ENCODE measurements around the gene MYO18A. TPM values are rescaled to one million over a fixed set of nuclear protein-coding genes. Genes with fewer than 3 reads are reported as not detected.
A peak's percentile ranks its signal among the peaks of the same experiment; 100 is the strongest.

MYO18A gene
- total RNA-seq, 1 experiment from 2014 or later, result 13.5 TPM

DNA sequence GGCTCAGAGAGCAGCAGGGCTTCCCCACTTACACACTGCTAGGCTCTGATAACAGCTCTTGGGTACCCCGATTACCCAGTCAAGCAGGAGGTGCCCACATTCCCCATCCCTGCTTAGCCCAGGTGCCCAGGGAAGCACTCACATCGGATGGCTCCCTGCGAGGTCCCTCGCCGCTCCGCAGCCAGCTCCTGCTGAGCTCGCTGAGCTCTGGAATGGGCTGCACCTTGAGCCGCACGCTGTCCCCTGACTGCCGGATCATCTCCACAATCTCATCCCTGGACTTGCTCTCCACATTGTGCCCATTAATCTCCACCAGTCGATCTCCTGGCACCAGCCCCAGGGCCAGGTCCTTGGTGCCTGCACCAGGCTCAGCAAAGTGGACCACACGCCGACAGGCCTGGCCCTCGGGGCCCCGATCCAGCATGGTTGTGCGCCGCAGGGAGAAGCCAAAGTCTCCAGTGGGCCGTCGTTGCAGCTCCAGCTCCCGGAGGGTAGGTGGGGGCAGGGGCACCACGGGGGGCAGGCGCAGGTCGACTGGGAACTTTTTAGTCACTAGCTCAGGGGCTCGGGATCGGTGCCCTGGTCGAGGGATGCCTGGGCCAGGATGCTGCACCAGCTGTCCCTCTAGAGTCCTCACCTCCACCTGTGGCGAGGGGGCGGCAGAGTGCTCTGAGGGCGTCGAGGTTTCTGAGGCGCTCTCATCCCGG, 14.2 kb downstream of the MYO18A start:
- no peak overlapping the region for H3K4me3 ChIP-seq (ENCODE audit: insufficient read depth, low read depth, low read length)
- H3K27me3 ChIP-seq (ENCODE audit: control insufficient read depth, insufficient read depth, low read length), result no peaks in the 10 kb centered on the region
- DNase-seq, result peak; percentile 65

GRCh38 chr17:29165261-29165660, 14.9 kb downstream of the MYO18A start:
- Histone ChIP-seq H3K27me3 (ENCODE audit: control insufficient read depth, insufficient read depth, low read length) (no peaks in the 10 kb centered on the region), H3K36me3 (replicated peaks; ENCODE audit: control insufficient read depth, insufficient read depth, low read length) (peaks cover 4% of the 10 kb centered on the region), H3K4me3 (ENCODE audit: insufficient read depth, low read depth, low read length) (no peak overlapping the region)
- no peak for DNase-seq

More for the DNA sequence above, 14.2 kb downstream of the MYO18A start:
- H3K36me3 ChIP-seq (replicated peaks; ENCODE audit: control insufficient read depth, insufficient read depth, low read length), result peaks cover 4% of the 10 kb centered on the region

GRCh38 chr17:29163563-29163962, 16.6 kb downstream of the MYO18A start:
- Histone ChIP-seq H3K36me3 (replicated peaks; ENCODE audit: control insufficient read depth, insufficient read depth, low read length) (peaks cover 4% of the 10 kb centered on the region), H3K4me3 (ENCODE audit: insufficient read depth, low read depth, low read length) (no peak overlapping the region), H3K27me3 (ENCODE audit: control insufficient read depth, insufficient read depth, low read length) (no peaks in the 10 kb centered on the region)
- no peak for DNase-seq

DNA sequence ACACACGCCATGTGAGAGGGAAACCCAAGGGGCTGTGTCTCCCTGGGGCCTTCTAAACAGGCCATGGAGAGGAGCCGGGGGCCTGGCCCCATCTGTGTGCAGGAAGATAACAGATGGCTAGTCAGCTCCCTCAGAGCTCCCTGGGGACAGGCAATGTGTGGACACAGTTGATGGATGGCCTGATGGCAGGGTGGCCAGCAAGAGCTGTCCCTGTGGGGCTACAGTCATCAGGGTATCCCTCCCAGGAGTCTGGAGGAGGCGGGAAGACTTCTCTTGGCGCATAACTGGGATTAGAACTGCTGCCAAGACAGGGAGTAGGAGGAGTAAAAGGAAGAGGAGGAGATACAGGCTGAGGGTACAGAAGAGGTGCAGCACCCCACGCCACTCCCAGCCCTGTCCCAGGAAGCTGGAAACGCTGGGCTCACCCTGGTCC, 17.3 kb downstream of the MYO18A start:
- no peaks in the 10 kb centered on the region for H3K27me3 ChIP-seq (ENCODE audit: control insufficient read depth, insufficient read depth, low read length)
- DNase-seq, result no peak

DNA sequence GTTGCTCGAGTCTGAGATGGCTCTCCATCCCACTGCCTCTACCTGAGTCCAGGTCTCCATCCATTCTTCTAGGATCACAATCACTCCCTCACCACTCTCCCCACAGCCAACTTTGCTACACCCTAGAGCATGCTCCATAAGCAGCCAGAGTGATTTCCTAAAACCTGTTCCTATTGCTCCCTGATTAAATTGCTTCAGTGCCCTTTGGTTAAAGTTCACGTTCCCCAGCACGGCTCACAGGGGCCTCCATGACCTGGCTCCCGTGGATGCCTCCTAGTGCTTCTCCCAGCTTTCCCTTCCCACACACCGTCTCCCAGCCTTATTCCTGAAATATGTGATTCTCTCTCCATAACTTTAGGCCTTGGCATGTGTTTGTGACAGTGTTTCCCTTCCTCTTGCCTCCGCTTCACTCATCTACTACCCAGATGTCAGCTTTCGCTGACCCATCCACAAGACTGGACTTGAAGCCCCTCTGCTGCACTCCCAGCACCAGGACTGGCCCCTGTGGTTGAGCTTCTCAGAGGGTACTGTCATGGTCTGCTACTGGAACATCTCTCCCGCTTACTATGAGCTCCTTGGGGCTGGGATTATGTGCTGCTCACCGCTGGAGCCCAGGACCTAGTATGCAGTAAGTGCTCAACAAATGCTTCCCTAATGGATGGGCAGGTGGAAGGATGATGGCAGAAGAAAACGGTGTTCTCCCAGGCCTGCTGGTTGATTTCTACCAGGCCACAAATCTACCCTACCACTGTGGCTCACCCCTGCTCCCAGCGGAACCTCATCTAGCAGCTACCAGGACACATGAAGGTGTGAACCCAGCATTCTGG, 17.9 kb downstream of the MYO18A start:
- H3K27me3 ChIP-seq (ENCODE audit: control insufficient read depth, insufficient read depth, low read length), result no peaks in the 10 kb centered on the region
- DNase-seq, result no peak
- peaks cover 4% of the 10 kb centered on the region for H3K36me3 ChIP-seq (replicated peaks; ENCODE audit: control insufficient read depth, insufficient read depth, low read length)
- no peak overlapping the region for H3K4me3 ChIP-seq (ENCODE audit: insufficient read depth, low read depth, low read length)

More for the DNA sequence above, 17.3 kb downstream of the MYO18A start:
- H3K4me3 ChIP-seq (ENCODE audit: insufficient read depth, low read depth, low read length), result no peak overlapping the region
- peaks cover 4% of the 10 kb centered on the region for H3K36me3 ChIP-seq (replicated peaks; ENCODE audit: control insufficient read depth, insufficient read depth, low read length)

DNA sequence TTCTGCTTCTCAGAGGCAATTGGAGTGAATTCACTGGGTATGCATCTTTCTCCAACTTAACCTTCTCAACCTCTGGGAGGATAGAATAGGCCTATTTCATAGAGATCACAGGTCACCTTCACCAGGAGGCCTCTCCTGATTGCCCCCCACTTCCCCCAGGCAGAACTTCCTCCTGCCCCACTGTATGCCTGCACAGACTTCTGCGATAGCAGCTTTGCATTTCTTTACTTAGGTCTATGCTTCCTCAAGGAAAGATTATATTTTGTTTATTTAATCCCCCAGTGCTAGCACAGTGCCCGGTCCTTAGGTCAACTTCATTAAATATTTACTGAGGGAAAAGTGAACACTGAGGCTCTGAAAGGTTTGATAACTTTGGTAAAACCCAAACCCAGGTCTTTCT, 19.9 kb downstream of the MYO18A start:
- DNase-seq, result no peak
- Histone ChIP-seq H3K36me3 (replicated peaks; ENCODE audit: control insufficient read depth, insufficient read depth, low read length) (no peaks in the 10 kb centered on the region; the same call in 1 of the 2 replicates), H3K27me3 (ENCODE audit: control insufficient read depth, insufficient read depth, low read length) (no peaks in the 10 kb centered on the region), H3K4me3 (ENCODE audit: insufficient read depth, low read depth, low read length) (no peak overlapping the region)

- DNase-seq, result no peak
- H3K4me3 ChIP-seq (ENCODE audit: insufficient read depth, low read depth, low read length), result no peak overlapping the region
- H3K36me3 ChIP-seq (replicated peaks; ENCODE audit: control insufficient read depth, insufficient read depth, low read length), result no peaks in the 10 kb centered on the region; the same call in 1 of the 2 replicates
Measured at GRCh38 chr17:29159306-29159860, 20.8 kb downstream of the MYO18A start.

DNA sequence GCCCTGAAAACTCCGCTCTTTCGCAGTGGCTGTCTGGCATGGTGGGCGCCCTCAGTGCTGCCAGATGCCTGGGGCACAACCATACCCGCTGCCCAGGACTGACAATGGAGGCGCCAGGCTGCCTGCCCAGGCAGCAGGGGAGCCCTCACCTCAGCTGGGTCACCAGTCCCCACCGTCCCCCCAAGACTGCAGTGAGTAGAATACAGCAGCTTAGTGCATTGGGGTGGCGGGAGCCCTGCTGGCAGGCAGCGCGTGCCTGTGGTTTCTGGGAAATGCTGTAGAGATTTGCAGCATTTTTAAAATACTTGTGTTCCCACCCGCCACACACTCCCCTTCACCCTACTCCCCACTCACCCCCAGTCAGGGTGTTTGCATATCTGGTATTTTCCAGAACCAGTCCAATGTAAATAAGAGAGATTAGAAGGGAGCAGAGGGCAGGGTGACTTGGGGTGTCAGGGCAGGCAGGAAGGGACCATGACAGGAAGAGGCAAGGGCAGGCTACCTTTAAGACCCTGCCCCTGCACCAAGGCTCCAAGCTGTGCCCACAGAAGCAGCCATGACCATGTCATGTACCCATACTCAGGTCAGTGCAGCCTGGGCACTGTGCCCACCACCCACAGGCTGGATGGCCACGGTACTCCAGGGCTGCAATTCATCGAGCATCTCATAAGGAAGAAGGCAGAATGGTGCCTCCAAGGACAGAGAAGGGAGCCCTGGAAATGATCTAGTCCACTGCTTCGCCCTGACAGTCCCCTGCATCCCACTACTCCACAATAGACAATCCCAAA, 21.5 kb downstream of the MYO18A start:
- DNase-seq, result peak; percentile 43
- no peak overlapping the region for H3K4me3 ChIP-seq (ENCODE audit: insufficient read depth, low read depth, low read length)
- H3K36me3 ChIP-seq (replicated peaks; ENCODE audit: control insufficient read depth, insufficient read depth, low read length), result no peaks in the 10 kb centered on the region
- H3K27me3 ChIP-seq (ENCODE audit: control insufficient read depth, insufficient read depth, low read length), result no peaks in the 10 kb centered on the region

More at GRCh38 chr17:29159306-29159860, 20.8 kb downstream of the MYO18A start:
- H3K27me3 ChIP-seq (ENCODE audit: control insufficient read depth, insufficient read depth, low read length), result no peaks in the 10 kb centered on the region

- peak; percentile 25 for DNase-seq
- no peaks in the 10 kb centered on the region for H3K36me3 ChIP-seq (replicated peaks; ENCODE audit: control insufficient read depth, insufficient read depth, low read length)
- no peaks in the 10 kb centered on the region for H3K27me3 ChIP-seq (ENCODE audit: control insufficient read depth, insufficient read depth, low read length)
- H3K4me3 ChIP-seq (ENCODE audit: insufficient read depth, low read depth, low read length), result no peak overlapping the region
Measured at GRCh38 chr17:29158096-29158487, 22.1 kb downstream of the MYO18A start.

DNA sequence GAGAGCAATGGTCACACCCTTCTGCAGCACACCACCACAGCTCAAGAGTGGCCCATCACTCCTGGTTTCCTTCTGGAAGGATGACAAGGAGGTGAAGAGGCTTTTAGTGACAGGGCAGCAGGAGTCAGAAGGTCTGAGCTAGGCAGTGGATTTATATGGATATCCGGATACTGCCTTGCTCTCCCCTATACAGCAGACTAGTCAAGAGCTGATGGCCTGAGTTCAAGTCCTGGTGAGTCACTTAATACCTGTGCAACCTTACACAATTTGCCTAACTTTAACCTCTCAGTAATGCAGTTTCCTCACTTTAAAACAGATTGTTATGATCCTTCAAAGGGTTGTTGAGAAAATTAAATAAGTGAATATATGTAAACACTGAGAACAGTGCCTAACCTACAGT, 22.9 kb downstream of the MYO18A start:
- H3K4me3 ChIP-seq (ENCODE audit: insufficient read depth, low read depth, low read length), result no peak overlapping the region
- peak; percentile 9 for DNase-seq
- no peaks in the 10 kb centered on the region for H3K36me3 ChIP-seq (replicated peaks; ENCODE audit: control insufficient read depth, insufficient read depth, low read length)
- H3K27me3 ChIP-seq (ENCODE audit: control insufficient read depth, insufficient read depth, low read length), result no peaks in the 10 kb centered on the region

- no peaks in the 10 kb centered on the region for H3K27me3 ChIP-seq (ENCODE audit: control insufficient read depth, insufficient read depth, low read length)
- no peak overlapping the region for H3K4me3 ChIP-seq (ENCODE audit: insufficient read depth, low read depth, low read length)
- H3K36me3 ChIP-seq (replicated peaks; ENCODE audit: control insufficient read depth, insufficient read depth, low read length), result no peaks in the 10 kb centered on the region
- DNase-seq, result no peak
Measured at GRCh38 chr17:29156781-29157180, 23.4 kb downstream of the MYO18A start.

- peak; percentile 86 for DNase-seq
- H3K27me3 ChIP-seq (ENCODE audit: control insufficient read depth, insufficient read depth, low read length), result no peaks in the 10 kb centered on the region
- H3K36me3 ChIP-seq (replicated peaks; ENCODE audit: control insufficient read depth, insufficient read depth, low read length), result no peaks in the 10 kb centered on the region
- no peak overlapping the region for H3K4me3 ChIP-seq (ENCODE audit: insufficient read depth, low read depth, low read length)
Measured at GRCh38 chr17:29155966-29156338, 24.2 kb downstream of the MYO18A start.

- Histone ChIP-seq H3K36me3 (replicated peaks; ENCODE audit: control insufficient read depth, insufficient read depth, low read length) (no peaks in the 10 kb centered on the region), H3K4me3 (ENCODE audit: insufficient read depth, low read depth, low read length) (no peak overlapping the region), H3K27me3 (ENCODE audit: control insufficient read depth, insufficient read depth, low read length) (no peaks in the 10 kb centered on the region)
- peak; percentile 63 for DNase-seq
Measured at GRCh38 chr17:29155227-29155965, 24.8 kb downstream of the MYO18A start.
